C4-2B (cell line): Measurements from ENCODE around the gene CCDC8.
"Not testable (repeated sequence)": the region's sequence is repeated elsewhere in the genome, so short reads cannot be mapped to it uniquely, and the experiment has no call there.

Experiments
- H3K27ac ChIP-seq: fragments of 450-650 bp; 2 replicates; pipeline ENCODE4 v1.5.1; 2017
- ZFX ChIP-seq: fragments of 450-650 bp; IDR thresholded peaks from 2 replicates; pipeline ENCODE4 v1.6.1; 2017
- TF ChIP-seq, protein P1 (sequence below): fragments of 450-650 bp; conservative IDR thresholded peaks from 2 replicates; pipeline ENCODE4 v1.5.1; 2017; ENCODE audit warnings: mild to moderate bottlenecking

Gene CCDC8

DNA sequence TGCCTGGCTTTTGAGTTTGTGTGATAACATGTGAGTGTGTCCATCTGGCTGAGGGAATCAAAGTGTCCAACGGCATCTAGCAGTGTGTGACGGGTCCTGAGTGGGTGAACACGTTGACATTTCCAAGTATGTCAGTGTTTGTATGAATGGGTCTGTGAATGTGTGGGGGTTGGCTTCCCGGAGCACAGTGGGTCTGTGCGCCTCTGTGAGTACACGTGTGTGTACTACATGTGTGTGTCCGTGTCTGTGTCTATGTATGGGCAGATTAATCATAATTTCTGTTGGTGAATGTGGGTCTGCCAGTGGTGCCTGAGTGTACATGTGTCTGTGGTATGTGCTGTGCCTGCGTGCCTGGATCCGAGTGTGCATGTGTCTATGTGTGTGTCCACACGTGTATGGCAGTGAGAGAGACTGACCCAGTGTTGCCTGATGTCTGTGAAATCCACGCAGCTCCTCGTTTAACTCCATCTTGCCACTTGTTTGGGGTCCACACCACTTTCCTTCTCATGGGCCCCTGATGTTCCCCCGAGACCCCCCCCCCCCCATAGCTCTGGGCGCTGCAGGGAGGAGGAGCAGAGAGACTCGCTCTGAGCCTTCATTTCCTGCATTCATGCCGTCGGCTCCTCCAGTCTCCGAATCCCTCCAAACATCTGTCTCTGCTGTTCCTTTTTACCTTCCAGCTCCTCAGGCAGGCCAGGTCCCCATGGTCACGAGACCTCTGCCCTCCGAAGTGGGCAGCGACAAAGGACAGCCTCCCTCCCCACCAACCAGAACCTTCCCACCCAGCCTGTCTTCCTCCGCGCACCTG, 5.3 kb downstream of the CCDC8 start:
- TF ChIP-seq, protein P1, sequence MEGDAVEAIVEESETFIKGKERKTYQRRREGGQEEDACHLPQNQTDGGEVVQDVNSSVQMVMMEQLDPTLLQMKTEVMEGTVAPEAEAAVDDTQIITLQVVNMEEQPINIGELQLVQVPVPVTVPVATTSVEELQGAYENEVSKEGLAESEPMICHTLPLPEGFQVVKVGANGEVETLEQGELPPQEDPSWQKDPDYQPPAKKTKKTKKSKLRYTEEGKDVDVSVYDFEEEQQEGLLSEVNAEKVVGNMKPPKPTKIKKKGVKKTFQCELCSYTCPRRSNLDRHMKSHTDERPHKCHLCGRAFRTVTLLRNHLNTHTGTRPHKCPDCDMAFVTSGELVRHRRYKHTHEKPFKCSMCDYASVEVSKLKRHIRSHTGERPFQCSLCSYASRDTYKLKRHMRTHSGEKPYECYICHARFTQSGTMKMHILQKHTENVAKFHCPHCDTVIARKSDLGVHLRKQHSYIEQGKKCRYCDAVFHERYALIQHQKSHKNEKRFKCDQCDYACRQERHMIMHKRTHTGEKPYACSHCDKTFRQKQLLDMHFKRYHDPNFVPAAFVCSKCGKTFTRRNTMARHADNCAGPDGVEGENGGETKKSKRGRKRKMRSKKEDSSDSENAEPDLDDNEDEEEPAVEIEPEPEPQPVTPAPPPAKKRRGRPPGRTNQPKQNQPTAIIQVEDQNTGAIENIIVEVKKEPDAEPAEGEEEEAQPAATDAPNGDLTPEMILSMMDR = no peak

DNA sequence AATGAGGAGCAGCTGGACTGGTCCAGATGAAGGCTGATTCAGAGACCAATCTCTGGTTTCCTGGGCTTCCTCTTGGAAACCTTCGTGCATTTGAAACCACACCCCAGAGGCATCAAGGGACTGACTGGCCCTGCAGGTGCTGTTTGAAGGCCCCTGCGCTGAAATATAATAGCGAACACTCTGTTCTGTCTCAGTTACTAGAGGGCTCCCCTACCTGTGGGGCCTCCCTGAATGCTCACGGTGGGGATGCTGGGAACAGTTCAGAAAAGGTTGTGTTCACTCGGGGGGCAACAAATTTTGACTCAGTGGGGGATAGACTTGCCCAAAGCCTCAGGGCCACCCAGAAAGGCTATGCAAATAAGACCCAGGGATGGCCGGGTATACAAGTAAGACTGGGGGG, 6.4 kb downstream of the CCDC8 start:
- H3K27ac ChIP-seq = no peak overlapping the region
- TF ChIP-seq, protein P1 = no peak
- no peak for TF ChIP-seq ZFX

More for the DNA sequence above, 5.3 kb downstream of the CCDC8 start:
- H3K27ac ChIP-seq = no peak overlapping the region

DNA sequence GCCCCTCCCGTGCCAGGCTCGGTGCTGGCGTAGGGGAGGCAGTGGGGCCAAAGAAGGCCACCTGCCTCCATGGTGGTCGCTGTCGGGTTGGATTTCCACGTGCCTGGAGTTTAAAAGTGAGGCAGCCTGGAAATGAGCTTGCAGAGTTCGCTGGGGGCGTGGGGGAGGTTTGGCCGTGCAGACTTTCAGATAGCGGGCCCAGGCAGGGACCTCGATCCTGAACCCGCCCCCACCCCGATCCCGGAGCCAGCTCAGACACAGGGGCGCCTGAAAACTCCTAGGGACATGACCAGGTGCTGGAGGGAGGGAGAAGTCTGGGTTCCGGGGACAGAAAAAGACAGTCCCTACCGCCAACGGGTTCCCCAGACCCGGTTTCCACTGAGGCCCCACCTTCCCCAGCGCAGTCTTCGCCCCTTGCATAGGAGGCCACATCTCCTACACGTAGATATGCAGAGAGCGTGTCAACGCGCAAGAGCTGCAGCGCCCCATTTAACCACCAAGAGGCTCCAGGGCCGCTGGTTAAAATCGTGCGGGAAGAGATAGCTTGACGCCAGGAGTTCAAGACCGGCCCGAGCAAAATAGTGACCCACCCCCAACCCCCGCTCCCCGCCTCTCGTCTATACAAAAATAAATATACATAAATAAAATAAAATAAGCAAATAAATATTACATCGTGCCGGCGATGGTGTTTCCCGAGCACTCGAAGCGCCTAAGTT, 8.5 kb downstream of the CCDC8 start:
- H3K27ac ChIP-seq = no peak overlapping the region
- TF ChIP-seq, protein P1 = no peak
- TF ChIP-seq ZFX = no peak

DNA sequence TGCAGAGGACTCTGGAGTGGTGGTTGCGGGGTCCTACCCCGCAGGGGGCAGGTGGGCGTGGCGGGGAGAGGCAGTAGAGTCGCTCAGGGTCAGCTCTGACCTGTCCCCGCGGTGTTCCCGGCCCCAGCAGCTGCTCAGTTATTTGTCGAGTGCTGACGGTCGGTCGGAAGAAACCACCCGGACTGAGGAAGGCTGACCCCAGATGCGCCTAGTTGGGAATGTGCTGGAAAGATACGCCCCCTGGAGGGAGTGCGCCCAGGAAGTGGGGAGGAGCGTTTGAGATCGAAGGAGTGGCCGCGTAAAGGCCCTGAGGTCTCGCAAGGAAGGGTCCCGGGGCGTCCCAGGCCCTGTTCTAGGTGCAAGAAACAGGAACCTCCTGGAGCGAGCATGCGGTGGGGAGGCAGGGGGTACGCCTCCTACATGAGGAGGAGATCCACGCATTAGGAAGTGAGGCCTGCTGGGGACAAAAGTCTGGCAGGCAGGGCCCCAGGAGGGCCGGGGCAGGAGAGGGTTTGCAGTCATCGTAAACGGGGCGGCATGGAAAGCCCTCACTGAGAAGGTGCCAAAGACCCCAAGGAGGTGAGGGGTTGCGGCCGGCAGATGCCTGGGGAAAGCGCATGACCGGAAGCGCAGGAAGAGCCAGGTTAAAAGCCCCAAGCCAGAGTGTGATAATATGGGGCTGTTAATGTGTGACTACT, 9.2 kb downstream of the CCDC8 start:
- TF ChIP-seq ZFX = no peak
- TF ChIP-seq, protein P1 = no peak

DNA sequence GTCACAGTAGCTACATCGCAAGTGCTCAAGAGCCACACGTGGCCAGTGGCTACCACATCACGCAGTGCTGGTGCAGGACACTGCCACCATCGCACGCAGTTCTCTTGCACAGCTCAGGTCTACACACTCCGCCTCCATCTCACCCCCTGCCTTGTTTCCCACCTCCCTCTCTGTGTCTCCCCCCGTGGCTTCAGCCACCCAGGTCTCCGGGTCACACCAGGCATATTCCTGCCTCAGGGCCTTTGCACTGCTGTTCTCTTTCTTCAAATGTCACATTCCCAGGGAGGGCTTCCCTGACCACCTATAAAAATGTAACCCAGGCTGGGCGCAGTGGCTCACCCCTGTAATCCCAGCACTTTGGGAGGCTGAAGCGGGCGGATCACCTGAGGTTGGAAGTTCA, 10.6 kb downstream of the CCDC8 start:
- TF ChIP-seq ZFX = no peak
- TF ChIP-seq, protein P1 = no peak
- no peak overlapping the region for H3K27ac ChIP-seq

More for the DNA sequence above, 9.2 kb downstream of the CCDC8 start:
- no peak overlapping the region for H3K27ac ChIP-seq

DNA sequence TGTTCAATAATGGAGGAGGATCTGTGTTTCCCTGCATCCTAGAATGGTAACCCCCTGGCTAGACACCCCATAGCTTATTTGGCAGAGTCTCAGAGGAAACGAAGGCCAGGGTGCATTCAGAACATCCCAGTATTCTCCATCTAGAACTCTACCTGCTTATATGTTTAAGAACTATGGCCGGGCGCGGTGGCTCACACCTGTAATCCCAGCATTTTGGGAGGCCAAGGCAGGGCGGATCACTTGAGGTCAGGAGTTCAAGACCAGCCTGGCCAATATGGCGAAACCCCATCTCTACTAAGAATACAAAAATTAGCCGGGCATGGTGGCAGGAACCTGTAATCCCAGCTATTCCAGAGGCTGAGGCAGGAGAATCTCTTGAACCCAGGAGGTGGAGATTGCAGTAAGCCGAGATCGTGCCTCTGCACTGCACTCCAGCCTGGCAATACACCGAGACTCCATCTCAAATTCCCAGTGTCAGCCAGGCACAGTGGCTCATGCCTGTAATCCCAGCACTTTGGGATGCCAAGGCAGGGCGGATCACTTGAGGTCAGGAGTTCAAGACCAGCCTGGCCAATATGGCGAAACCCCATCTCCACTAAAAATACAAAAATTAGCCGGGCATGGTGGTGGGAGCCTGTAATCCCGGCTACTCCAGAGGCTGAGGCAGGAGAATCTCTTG, 15.4 kb downstream of the CCDC8 start:
- not testable (repeated sequence) for H3K27ac ChIP-seq

DNA sequence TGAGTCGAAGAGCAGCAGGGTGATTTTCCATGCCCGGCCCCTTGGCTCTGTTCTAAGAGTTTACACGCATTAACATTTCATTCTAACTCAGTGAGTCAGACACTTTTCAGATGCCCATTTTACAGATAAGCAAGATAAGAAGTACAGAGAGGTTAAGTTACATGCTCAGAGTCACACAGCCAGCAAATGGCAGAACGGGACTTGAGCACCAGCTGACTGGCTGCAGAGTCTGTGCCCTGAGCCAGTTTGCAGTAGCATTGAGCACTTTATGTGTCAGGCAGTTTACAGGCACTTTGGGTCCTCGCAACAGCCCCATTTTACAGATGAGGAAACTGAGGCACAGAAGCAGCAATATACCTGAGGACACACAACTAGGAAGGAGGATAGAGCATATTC, 19.0 kb downstream of the CCDC8 start:
- no peak overlapping the region for H3K27ac ChIP-seq
- TF ChIP-seq, protein P1 = no peak
- no peak for TF ChIP-seq ZFX
